Fibroblast of the aortic adventitia (primary cell): ENCODE results near the gene CDH22. TPM values are rescaled to one million over a fixed set of nuclear protein-coding genes. Genes with fewer than 3 reads are reported as not detected.

Experiments used
- DNase-seq: peaks from one replicate; pipeline ENCODE4 v3.0.0-alpha.2; 2010; ENCODE audit warnings: low read depth
- H3K4me3 ChIP-seq: 2 replicates; pipeline ENCODE4 v1.5.1; 2011; ENCODE audit warnings: low read depth, mild to moderate bottlenecking, control low read depth, low read length, moderate library complexity
- CTCF ChIP-seq: IDR thresholded peaks from 2 replicates; pipeline ENCODE4 v1.5.1; 2011; ENCODE audit warnings: mild to moderate bottlenecking, low read length, control low read depth, inconsistent platforms; ENCODE audit not compliant: insufficient read depth
- total RNA-seq: library from RNA; depleted of rRNA; stranded (reverse); fragments of >200 nt; gene quantifications from 2 replicates; pipeline ENCODE4 v1.2.3, GENCODE V29; 2012; ENCODE audit warnings: low replicate concordance

Gene CDH22
- total RNA-seq, 1 donor, result not detected

DNA sequence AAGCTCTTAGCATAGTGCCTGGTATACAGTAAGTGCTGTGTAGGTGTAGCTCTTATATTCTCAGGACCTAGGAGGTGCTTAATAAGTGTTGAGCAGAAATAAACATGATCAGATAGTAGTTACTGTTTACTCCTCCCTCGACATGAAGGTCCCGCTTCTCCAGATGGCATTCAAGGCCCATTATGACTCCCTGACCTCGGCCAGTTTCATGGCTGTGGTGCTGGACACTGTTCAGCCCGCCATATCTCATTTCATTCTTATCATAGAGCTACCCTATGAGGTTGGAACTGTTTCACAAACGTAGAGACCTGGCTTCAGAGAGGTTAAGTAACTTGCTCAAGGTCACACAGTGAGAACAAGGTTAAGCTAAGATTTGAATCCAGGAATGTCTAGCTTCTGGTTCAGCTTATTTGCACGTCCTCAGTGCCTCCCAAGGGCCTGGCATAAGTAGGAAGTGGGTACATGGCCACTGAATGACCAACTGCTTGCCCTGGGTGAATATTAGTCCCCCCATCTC lies 151.2 kb downstream of the CDH22 start:
- no peak for TF ChIP-seq CTCF
- no peak overlapping the region for H3K4me3 ChIP-seq
- no peak for DNase-seq

GRCh38 chr20:46156065-46156464 lies 152.2 kb downstream of the CDH22 start:
- no peak for DNase-seq
- no peak for TF ChIP-seq CTCF

GRCh38 chr20:46154796-46155195 lies 153.5 kb downstream of the CDH22 start:
- TF ChIP-seq CTCF, result no peak
- no peak for DNase-seq
- H3K4me3 ChIP-seq, result no peak overlapping the region

More at GRCh38 chr20:46156065-46156464, 152.2 kb downstream of the CDH22 start:
- no peak overlapping the region for H3K4me3 ChIP-seq

GRCh38 chr20:46154305-46154704 lies 154.0 kb downstream of the CDH22 start:
- no peak for DNase-seq

DNA sequence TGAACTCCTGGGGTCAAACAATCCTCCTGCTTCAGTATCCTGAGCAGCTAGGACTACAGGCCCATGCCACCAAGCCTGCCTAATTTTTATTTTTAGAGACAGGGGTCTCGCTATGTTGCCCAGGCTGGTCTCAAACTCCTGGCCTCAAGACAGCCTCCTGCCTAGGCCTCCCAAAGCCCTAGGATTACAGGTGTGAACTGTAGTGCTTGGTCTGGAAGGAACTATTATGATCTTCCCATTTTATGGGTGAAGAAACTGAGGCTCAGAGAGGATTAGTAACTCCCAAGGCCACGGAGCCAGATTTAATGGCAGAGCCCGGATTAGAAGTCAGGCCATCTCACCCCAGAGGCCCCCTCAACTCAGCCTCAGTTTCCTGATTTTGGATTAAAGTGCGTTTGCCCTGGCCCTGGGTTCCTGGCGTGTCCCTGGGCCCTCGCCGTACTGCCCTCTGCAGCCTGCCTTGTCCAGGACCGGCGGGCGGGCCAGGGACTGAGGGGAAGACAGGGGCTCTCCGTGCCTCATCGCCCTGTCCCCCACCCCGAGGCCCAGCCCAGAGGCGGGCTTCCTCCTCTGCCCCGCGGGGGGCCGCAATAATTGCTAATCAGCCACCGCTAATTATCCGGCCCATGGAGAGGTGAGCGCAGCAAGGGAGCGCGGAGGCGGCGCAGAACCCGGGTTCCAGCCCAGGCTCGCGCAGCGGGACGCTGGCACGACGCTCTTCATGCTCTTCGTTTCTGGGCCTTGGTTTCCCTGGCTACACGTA lies 155.3 kb downstream of the CDH22 start:
- TF ChIP-seq CTCF, result no peak
- H3K4me3 ChIP-seq, result no peak overlapping the region
- no peak for DNase-seq

More at GRCh38 chr20:46154305-46154704, 154.0 kb downstream of the CDH22 start:
- TF ChIP-seq CTCF, result no peak
- H3K4me3 ChIP-seq, result no peak overlapping the region

DNA sequence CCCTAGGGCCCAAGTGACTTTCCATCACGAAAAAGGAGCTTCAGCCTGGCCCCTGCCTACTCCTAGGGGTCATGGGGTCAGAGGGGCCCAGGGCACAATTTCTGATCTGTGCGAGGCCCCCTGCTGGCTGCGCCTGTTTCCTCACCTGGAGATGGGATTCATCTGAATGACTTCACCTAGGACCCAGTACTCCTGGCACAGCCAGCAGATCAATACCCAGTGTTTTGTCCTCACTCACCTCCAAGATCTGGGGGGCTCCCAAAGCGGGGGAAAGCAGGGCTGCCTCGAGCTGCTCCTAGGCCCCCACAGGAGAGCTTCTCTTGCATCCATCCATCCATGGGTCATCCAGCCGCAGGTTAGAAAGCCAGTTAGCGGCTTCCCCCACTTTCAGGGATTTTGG lies 156.4 kb downstream of the CDH22 start:
- DNase-seq, result no peak
- no peak overlapping the region for H3K4me3 ChIP-seq
- TF ChIP-seq CTCF, result peak; percentile 28

GRCh38 chr20:46150943-46151342 lies 157.4 kb downstream of the CDH22 start:
- DNase-seq, result no peak
- H3K4me3 ChIP-seq, result no peak overlapping the region
- no peak for TF ChIP-seq CTCF
